Fibroblast of lung (primary cell): Measurements from ENCODE around the gene IRGQ. TPM values are rescaled to one million over a fixed set of nuclear protein-coding genes. Genes with fewer than 3 reads are reported as not detected.

ENCODE experiments used
- DNase-seq, 2 donors: peaks; one replicate each; pipeline versions ENCODE4 v3.0.0 to v3.0.0-alpha.2; 2010; ENCODE audit warnings: low read depth in 2 of 2
- H2AFZ ChIP-seq: 2 replicates; pipeline ENCODE4 v1.5.1; 2012; ENCODE audit warnings: low read length, control low read depth, inconsistent platforms
- H3K27ac ChIP-seq: 2 replicates; pipeline ENCODE4 v1.5.1; 2011; ENCODE audit warnings: low read length, control low read depth; ENCODE audit not compliant: insufficient read depth
- H3K27me3 ChIP-seq: 2 replicates; pipeline ENCODE4 v1.5.1; 2011; ENCODE audit warnings: mild to moderate bottlenecking, low read length; ENCODE audit not compliant: control insufficient read depth, insufficient read depth
- H3K36me3 ChIP-seq: 2 replicates; pipeline ENCODE4 v1.5.1; 2011; ENCODE audit warnings: low read length; ENCODE audit not compliant: control insufficient read depth, insufficient read depth
- H3K4me1 ChIP-seq: 2 replicates; pipeline ENCODE4 v1.5.1; 2011; ENCODE audit warnings: low read length; ENCODE audit not compliant: control insufficient read depth, insufficient read depth; ENCODE audit errors: extremely low read depth
- H3K4me2 ChIP-seq: 2 replicates; pipeline ENCODE4 v1.5.1; 2011; ENCODE audit warnings: low read length, control low read depth; ENCODE audit not compliant: insufficient read depth; ENCODE audit errors: extremely low read depth
- H3K4me3 ChIP-seq, 4 experiments: fragments of 200-600 bp in 1 of 4; sonication (generic) in 1 of 4; replicated peaks in 1 of 4; 2 replicates each; pipeline ENCODE4 v1.5.1; 2011 to 2016; ENCODE audit warnings: low read length in 4 of 4, low read depth in 3 of 4, mild to moderate bottlenecking in 3 of 4, control low read depth in 2 of 4, inconsistent platforms in 1 of 4, mixed read lengths in 1 of 4; ENCODE audit not compliant: insufficient read depth in 1 of 4; ENCODE audit errors: control extremely low read depth in 1 of 4
- H3K79me2 ChIP-seq: 2 replicates; pipeline ENCODE4 v1.5.1; 2012; ENCODE audit warnings: mild to moderate bottlenecking, low read length, inconsistent platforms; ENCODE audit not compliant: control insufficient read depth, insufficient read depth
- H3K9ac ChIP-seq: 2 replicates; pipeline ENCODE4 v1.5.1; 2011; ENCODE audit warnings: mild to moderate bottlenecking, low read length, control low read depth; ENCODE audit not compliant: insufficient read depth
- H3K9me3 ChIP-seq: 2 replicates; pipeline ENCODE4 v1.5.1; 2012; ENCODE audit warnings: low read depth, low read length; ENCODE audit not compliant: control insufficient read depth, insufficient read depth
- H4K20me1 ChIP-seq: 2 replicates; pipeline ENCODE4 v1.5.1; 2011; ENCODE audit warnings: low read length; ENCODE audit not compliant: control insufficient read depth, insufficient read depth; ENCODE audit errors: extremely low read depth
- CTCF ChIP-seq, 2 donors: IDR thresholded peaks in 1 of 2; conservative IDR thresholded peaks in 1 of 2; 1 replicate in 1 of 2; 2 replicates in 1 of 2; pipeline ENCODE4 v1.5.1; 2011 to 2012; ENCODE audit warnings: low read length in 2 of 2, control low read depth in 1 of 2, inconsistent platforms in 1 of 2, low read depth in 1 of 2, mild to moderate bottlenecking in 1 of 2
- EZH2 ChIP-seq: IDR thresholded peaks from 2 replicates; pipeline ENCODE4 v1.5.1; 2012; ENCODE audit warnings: low read length, control low read depth, mild to moderate bottlenecking; ENCODE audit errors: missing control alignments
- polyA plus RNA-seq, 2 donors: library from polyadenylated mRNA; depleted of rRNA in 1 of 2; stranded (reverse) in 1 of 2; unstranded in 1 of 2; fragments of >200 nt; gene quantifications; 2 replicates each; pipeline ENCODE4 v1.2.1, GENCODE V29; 2011 to 2012; ENCODE audit warnings: missing spikeins in 1 of 2
- total RNA-seq: library from RNA; depleted of rRNA; stranded (reverse); fragments of >200 nt; gene quantifications from 2 replicates; pipeline ENCODE4 v1.2.1, GENCODE V29; 2014

The IRGQ gene
- total and polyA plus RNA-seq, 2 donors (not counting 1 experiment from before 2014, with no cell fraction given), result 11.7 to 12.2 TPM

- H2AFZ ChIP-seq, result no peak overlapping the region
- H3K9ac ChIP-seq, result no peak overlapping the region
- H3K4me2 ChIP-seq, result no peak overlapping the region
- H3K9me3 ChIP-seq, result no peaks in the 10 kb centered on the region
- no peaks in the 10 kb centered on the region for H3K79me2 ChIP-seq
- no peaks in the 10 kb centered on the region for H3K27me3 ChIP-seq
- H3K4me3 ChIP-seq, result no peak overlapping the region
- DNase-seq, result no peak
- peaks cover 6% of the 10 kb centered on the region for H3K36me3 ChIP-seq
- no peak for TF ChIP-seq EZH2
- no peak for TF ChIP-seq CTCF (conservative IDR thresholded peaks at IDR 0.05 in 1 of 2, IDR thresholded peaks at IDR 0.05 in 1 of 2; ENCODE audit: low read depth in 1 of 2, low read length in 2 of 2)
- H3K4me1 ChIP-seq, result peaks cover 12% of the 10 kb centered on the region
- no peaks in the 10 kb centered on the region for H4K20me1 ChIP-seq
- peak overlapping the region; percentile 26 for H3K27ac ChIP-seq
These were observed 34.6 kb downstream of the IRGQ start for GRCh38 chr19:43561139-43561970.

GRCh38 chr19:43560687-43561086, 35.2 kb downstream of the IRGQ start:
- Histone ChIP-seq H3K27ac (peak overlapping the region; percentile 26), H3K4me2 (no peak overlapping the region), H3K4me3 (no peak overlapping the region), H3K36me3 (peaks cover 6% of the 10 kb centered on the region), H4K20me1 (no peaks in the 10 kb centered on the region), H2AFZ (no peak overlapping the region), H3K9ac (no peak overlapping the region), H3K79me2 (no peaks in the 10 kb centered on the region), H3K9me3 (no peaks in the 10 kb centered on the region), H3K27me3 (no peaks in the 10 kb centered on the region), H3K4me1 (peaks cover 12% of the 10 kb centered on the region)
- TF ChIP-seq EZH2 (no peak), CTCF (conservative IDR thresholded peaks at IDR 0.05 in 1 of 2, IDR thresholded peaks at IDR 0.05 in 1 of 2; ENCODE audit: low read depth in 1 of 2, low read length in 2 of 2) (no peak)
- no peak for DNase-seq

GRCh38 chr19:43555185-43555770, 40.7 kb downstream of the IRGQ start:
- Histone ChIP-seq H3K79me2 (no peaks in the 10 kb centered on the region), H2AFZ (no peak overlapping the region), H4K20me1 (no peaks in the 10 kb centered on the region), H3K4me1 (peaks cover 8% of the 10 kb centered on the region), H3K27ac (no peak overlapping the region), H3K4me3 (no peak overlapping the region), H3K9me3 (no peaks in the 10 kb centered on the region), H3K27me3 (no peaks in the 10 kb centered on the region), H3K4me2 (no peak overlapping the region), H3K36me3 (peaks cover 15% of the 10 kb centered on the region), H3K9ac (no peak overlapping the region)
- DNase-seq, result peak; percentile 48 to 71
- TF ChIP-seq EZH2 (no peak), CTCF (conservative IDR thresholded peaks at IDR 0.05 in 1 of 2, IDR thresholded peaks at IDR 0.05 in 1 of 2; ENCODE audit: low read depth in 1 of 2, low read length in 2 of 2) (peak; percentile 80 to 96)
